ENCODE measurements around the gene AFAP1.

AFAP1 gene

GRCh38 chr4:7712021-7712671, 227.5 kb downstream of the AFAP1 start:
- DNase-seq (ENCODE audit: low read depth in 2 of 2) = no peak
- TF ChIP-seq CTCF (IDR thresholded peaks at IDR 0.05; ENCODE audit: low read depth, low read length) = no peak
- no peak overlapping the region for H3K4me3 ChIP-seq (replicated peaks in 1 of 2; ENCODE audit: low read depth in 2 of 2, low read length in 2 of 2)

- no peak overlapping the region for H3K4me3 ChIP-seq (replicated peaks in 1 of 2; ENCODE audit: low read depth in 2 of 2, low read length in 2 of 2)
- no peak for TF ChIP-seq CTCF (IDR thresholded peaks at IDR 0.05; ENCODE audit: low read depth, low read length)
- no peak for DNase-seq (ENCODE audit: low read depth in 2 of 2)
These were observed 228.2 kb downstream of the AFAP1 start for GRCh38 chr4:7711307-7711963.

- no peak overlapping the region for H3K4me3 ChIP-seq (replicated peaks in 1 of 2; ENCODE audit: low read depth in 2 of 2, low read length in 2 of 2)
- TF ChIP-seq CTCF (IDR thresholded peaks at IDR 0.05; ENCODE audit: low read depth, low read length) = no peak
- DNase-seq (ENCODE audit: low read depth in 2 of 2) = no peak
These were observed 228.9 kb downstream of the AFAP1 start for GRCh38 chr4:7710576-7711306.

- no peak overlapping the region for H3K4me3 ChIP-seq (replicated peaks in 1 of 2; ENCODE audit: low read depth in 2 of 2, low read length in 2 of 2)
- TF ChIP-seq CTCF (IDR thresholded peaks at IDR 0.05; ENCODE audit: low read depth, low read length) = no peak
- DNase-seq (ENCODE audit: low read depth in 2 of 2) = no peak
These were observed 229.5 kb downstream of the AFAP1 start for GRCh38 chr4:7710126-7710525.

- TF ChIP-seq CTCF (IDR thresholded peaks at IDR 0.05; ENCODE audit: low read depth, low read length) = no peak
- no peak for DNase-seq (ENCODE audit: low read depth in 2 of 2)
- no peak overlapping the region for H3K4me3 ChIP-seq (replicated peaks in 1 of 2; ENCODE audit: low read depth in 2 of 2, low read length in 2 of 2)
These were observed 230.2 kb downstream of the AFAP1 start for GRCh38 chr4:7709431-7709830.

- no peak for DNase-seq (ENCODE audit: low read depth in 2 of 2)
- H3K4me3 ChIP-seq (replicated peaks in 1 of 2; ENCODE audit: low read depth in 2 of 2, low read length in 2 of 2) = no peak overlapping the region
- TF ChIP-seq CTCF (IDR thresholded peaks at IDR 0.05; ENCODE audit: low read depth, low read length) = no peak
These were observed 230.7 kb downstream of the AFAP1 start for GRCh38 chr4:7708981-7709380.
